H1 (cell line): ENCODE measurements around the gene ZNF654. TPM values are rescaled to one million over a fixed set of nuclear protein-coding genes. Genes with fewer than 3 reads are reported as not detected.

Experiments
- CTCF ChIA-PET: fragments of 300-600 bp; sonication (Branson Sonifier 250); formaldehyde crosslinking; loops from one replicate; lab custom pipeline; 2021; ENCODE audit not compliant: partially characterized antibody; lab: Charles Lee
- POLR2A ChIA-PET: fragments of 300-600 bp; sonication (Branson Sonifier 250); formaldehyde crosslinking; loops from one replicate; lab custom pipeline; 2021; ENCODE audit warnings: inconsistent platforms; ENCODE audit not compliant: partially characterized antibody; lab: Charles Lee
- DNase-seq, 2 experiments: peaks; one replicate each; pipeline versions ENCODE4 v3.0.0 to v3.0.0-alpha.2; 2010 to 2022; ENCODE audit warnings: low spot score in 2 of 2, low read depth in 1 of 2, mixed read lengths in 1 of 2
- FAIRE-seq: peaks from 2 replicates; lab custom pipeline; 2011; peaks lifted over from hg19 to GRCh38; lab: Jason Lieb, UNC
- H2AFZ ChIP-seq: 2 replicates; pipeline ENCODE4 v1.8.1; 2012; ENCODE audit warnings: low read length, inconsistent platforms
- H2AK5ac ChIP-seq: 2 replicates; pipeline ENCODE4 v1.6.1; 2013; ENCODE audit warnings: low read depth, low read length
- H2BK120ac ChIP-seq: replicated peaks from 2 replicates; pipeline ENCODE3; 2013; ENCODE audit warnings: low read depth, low read length, inconsistent platforms
- H2BK12ac ChIP-seq: 2 replicates; pipeline ENCODE4 v1.6.1; 2013; ENCODE audit warnings: low read depth, low read length
- H2BK15ac ChIP-seq: 2 replicates; pipeline ENCODE4 v1.6.1; 2013; ENCODE audit warnings: low read length
- H2BK20ac ChIP-seq: 2 replicates; pipeline ENCODE4 v1.6.1; 2013; ENCODE audit warnings: low read length
- H2BK5ac ChIP-seq: 2 replicates; pipeline ENCODE4 v1.6.1; 2013; ENCODE audit warnings: low read depth, low read length
- H3K14ac ChIP-seq: 2 replicates; pipeline ENCODE4 v1.6.1; 2013; ENCODE audit warnings: inconsistent platforms; ENCODE audit not compliant: insufficient read length
- H3K18ac ChIP-seq: 2 replicates; pipeline ENCODE4 v1.6.1; 2013; ENCODE audit warnings: low read length; ENCODE audit errors: extremely low read depth
- H3K23ac ChIP-seq: 2 replicates; pipeline ENCODE4 v1.6.1; 2013; ENCODE audit warnings: inconsistent platforms; ENCODE audit not compliant: insufficient read length
- H3K23me2 ChIP-seq: 2 replicates; pipeline ENCODE4 v1.6.1; 2013; ENCODE audit warnings: low read depth, low read length
- H3K27ac ChIP-seq: 2 replicates; pipeline ENCODE4 v1.6.1; 2011; ENCODE audit warnings: low read depth, low read length, inconsistent platforms
- H3K27me3 ChIP-seq, 4 experiments: replicated peaks in 1 of 4; 1 replicate in 1 of 4; 2 replicates in 3 of 4; pipeline versions ENCODE4 v1.6.1 to v1.8.1; 2011 to 2013; ENCODE audit warnings: low read length in 3 of 4, mild to moderate bottlenecking in 3 of 4, inconsistent platforms in 2 of 4, mixed read lengths in 2 of 4, moderate library complexity in 1 of 4; ENCODE audit not compliant: control insufficient read depth in 3 of 4, insufficient read depth in 3 of 4; ENCODE audit errors: extremely low read depth in 1 of 4
- H3K36me3 ChIP-seq, 4 experiments: 2 replicates each; pipeline versions ENCODE4 v1.6.1 to v1.8.1; 2011 to 2013; ENCODE audit warnings: mild to moderate bottlenecking in 4 of 4, low read length in 3 of 4, moderate library complexity in 2 of 4, control low read depth in 1 of 4, inconsistent platforms in 1 of 4; ENCODE audit not compliant: insufficient read depth in 4 of 4, control insufficient read depth in 2 of 4
- H3K4ac ChIP-seq: replicated peaks from 2 replicates; pipeline ENCODE3; 2013; ENCODE audit warnings: low read length, low read depth, mixed read lengths, inconsistent platforms; ENCODE audit not compliant: insufficient read length
- H3K4me1 ChIP-seq, 4 experiments: replicated peaks in 1 of 4; 1 replicate in 1 of 4; 2 replicates in 3 of 4; pipeline versions ENCODE4 v1.6.1 to v1.8.1; 2011 to 2013; ENCODE audit warnings: low read length in 3 of 4, inconsistent platforms in 2 of 4, mixed read lengths in 1 of 4; ENCODE audit not compliant: insufficient read depth in 4 of 4, control insufficient read depth in 3 of 4
- H3K4me2 ChIP-seq, 2 experiments: 2 replicates each; pipeline versions ENCODE4 v1.6.1 to v1.8.1; 2011 to 2013; ENCODE audit warnings: low read depth in 2 of 2, low read length in 2 of 2, control low read depth in 1 of 2, inconsistent platforms in 1 of 2, mild to moderate bottlenecking in 1 of 2; ENCODE audit not compliant: insufficient read depth in 1 of 2
- H3K4me3 ChIP-seq, 4 experiments: fragments of 200-600, 300-600 bp in 1 of 4; sonication (generic), shearing (Covaris generic), sonication (Bioruptor Twin) in 1 of 4; 2 replicates each; pipeline versions ENCODE4 v1.5.1 to v1.8.1; 2011 to 2016; ENCODE audit warnings: low read length in 4 of 4, low read depth in 3 of 4, control low read depth in 2 of 4, inconsistent platforms in 2 of 4, mild to moderate bottlenecking in 2 of 4, mixed read lengths in 1 of 4, moderate library complexity in 1 of 4; ENCODE audit not compliant: insufficient read depth in 2 of 4; ENCODE audit errors: extremely low read depth in 1 of 4
- H3K56ac ChIP-seq: replicated peaks from 2 replicates; pipeline ENCODE3; 2013; ENCODE audit warnings: low read depth, mild to moderate bottlenecking, mixed read lengths, low read length, inconsistent platforms; ENCODE audit not compliant: insufficient read length
- H3K79me1 ChIP-seq: 2 replicates; pipeline ENCODE4 v1.6.1; 2013; ENCODE audit warnings: low read depth, low read length, control low read depth
- H3K79me2 ChIP-seq, 2 experiments: 2 replicates each; pipeline versions ENCODE4 v1.6.1 to v1.8.1; 2012 to 2013; ENCODE audit warnings: low read length in 2 of 2, mild to moderate bottlenecking in 2 of 2, inconsistent platforms in 1 of 2; ENCODE audit not compliant: insufficient read depth in 2 of 2, control insufficient read depth in 1 of 2
- H3K9ac ChIP-seq, 4 experiments: replicated peaks in 1 of 4; 1 replicate in 1 of 4; 2 replicates in 3 of 4; pipeline versions ENCODE4 v1.6.1 to v1.8.1; 2011 to 2013; ENCODE audit warnings: low read depth in 3 of 4, low read length in 3 of 4, control low read depth in 2 of 4, mild to moderate bottlenecking in 2 of 4, moderate library complexity in 2 of 4, inconsistent platforms in 1 of 4; ENCODE audit errors: extremely low read depth in 1 of 4
- H3K9me3 ChIP-seq, 2 experiments: 2 replicates each; pipeline versions ENCODE4 v1.6.1 to v1.8.1; 2012 to 2013; ENCODE audit warnings: mild to moderate bottlenecking in 2 of 2, moderate library complexity in 2 of 2, control low read depth in 1 of 2, inconsistent platforms in 1 of 2, low read depth in 1 of 2, low read length in 1 of 2, mixed read lengths in 1 of 2; ENCODE audit not compliant: insufficient read depth in 2 of 2
- H4K20me1 ChIP-seq, 2 experiments: replicated peaks in 1 of 2; 2 replicates each; pipeline versions ENCODE3 to v1.8.1; 2011 to 2013; ENCODE audit warnings: inconsistent platforms in 2 of 2, low read length in 2 of 2, mild to moderate bottlenecking in 1 of 2; ENCODE audit not compliant: insufficient read depth in 2 of 2, control insufficient read depth in 1 of 2
- H4K5ac ChIP-seq: 2 replicates; pipeline ENCODE4 v1.6.1; 2013; ENCODE audit warnings: low read length, low read depth, mixed read lengths, inconsistent platforms; ENCODE audit not compliant: insufficient read length
- H4K8ac ChIP-seq: 2 replicates; pipeline ENCODE4 v1.8.0; 2013; ENCODE audit warnings: mild to moderate bottlenecking, moderate library complexity, low read length, inconsistent platforms; ENCODE audit not compliant: insufficient read depth; ENCODE audit errors: extremely low read depth
- H4K91ac ChIP-seq: replicated peaks from 2 replicates; pipeline ENCODE3; 2013; ENCODE audit warnings: low read length, mixed read lengths, inconsistent platforms; ENCODE audit not compliant: insufficient read length
- SP1 ChIP-seq: IDR thresholded peaks from 2 replicates; pipeline ENCODE4 v1.6.1; 2011; ENCODE audit warnings: low read depth, low read length
- WGBS, 2 experiments: shearing (Covaris generic) in 1 of 2; methylation state at CpG; one replicate each; pipeline versions ENCODE4 v1.1.6 to v1.1.7; 2013 to 2015; ENCODE audit warnings: low lambda C conversion rate in 2 of 2, mixed read lengths in 2 of 2, inconsistent platforms in 1 of 2, low coverage in 1 of 2, missing lambda C conversion rate in 1 of 2; ENCODE audit not compliant: insufficient replicate concordance in 2 of 2, insufficient coverage in 1 of 2, insufficient read length in 1 of 2; ENCODE audit errors: extremely low coverage in 1 of 2, missing lambda C conversion rate in 1 of 2; 5-methylcytosine and 5-hydroxymethylcytosine counted together
- polyA plus RNA-seq, 7 experiments: library from polyadenylated mRNA; depleted of rRNA in 3 of 7; stranded (reverse) in 5 of 7; unstranded in 2 of 7; fragments of >200 nt in 5 of 7; fragments of 200-250 nt in 2 of 7; gene quantifications; 1 replicate in 5 of 7; 2 replicates in 1 of 7; 4 replicates in 1 of 7; pipeline versions ENCODE4 v1.2.1 to v1.2.3, GENCODE V29; 2011 to 2013; ENCODE audit warnings: missing spikeins in 2 of 7, mixed read lengths in 2 of 7
- total RNA-seq: library from RNA; stranded (reverse); fragmentation: NEBNext Ultra II Directional; extraction: Animal tissue kit (Norgen Biotek cat#: 25700); gene quantifications from 2 replicates; pipeline ENCODE4 v1.2.1, GENCODE V29; 2021

The ZNF654 gene
- total and polyA plus RNA-seq, 2 of the 8 experiments (the other 6 are each of a cell fraction or from before 2014, with no cell fraction given), result 0.47 to 5.3 TPM

DNA sequence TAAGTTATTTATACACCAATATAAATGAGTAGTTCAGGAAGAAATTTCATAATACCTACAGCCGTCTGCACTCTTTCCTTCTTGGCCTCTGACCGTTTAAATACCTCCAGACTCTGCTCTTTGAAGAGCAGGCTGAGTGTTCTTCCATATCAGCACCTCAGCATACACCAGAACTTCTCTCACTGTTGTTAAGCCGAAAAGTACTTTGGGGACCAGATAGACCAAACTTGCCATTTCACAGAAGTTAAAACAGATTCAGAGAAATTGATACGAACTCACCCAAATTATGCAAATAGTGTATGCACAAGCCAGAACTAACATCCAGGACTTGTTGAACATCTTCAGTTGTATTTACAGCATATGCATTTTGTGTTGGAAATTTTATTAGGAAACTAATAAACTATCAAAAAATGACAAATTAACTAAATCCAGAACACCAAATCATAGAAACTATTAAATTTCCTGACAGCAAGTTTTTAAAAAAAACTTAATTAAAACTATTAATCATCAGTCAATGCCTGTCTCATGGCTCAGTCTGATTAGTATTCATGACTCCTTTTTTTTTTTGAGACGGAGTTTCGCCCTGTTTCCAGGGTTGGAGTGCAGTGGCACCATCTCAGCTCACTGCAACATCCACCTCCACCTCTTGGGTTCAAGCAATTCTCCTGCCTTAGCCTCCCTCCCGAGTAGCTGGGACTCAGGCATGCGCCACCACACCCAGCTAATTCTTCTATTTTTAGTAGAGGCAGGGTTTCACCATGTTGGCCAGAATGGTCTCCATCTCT, 24.4 kb upstream of the ZNF654 start:
- Histone ChIP-seq H3K23ac (no peak overlapping the region), H3K9me3 (no peaks in the 10 kb centered on the region), H3K23me2 (no peaks in the 10 kb centered on the region), H3K79me1 (no peaks in the 10 kb centered on the region), H3K4ac (no peak overlapping the region), H2BK20ac (no peak overlapping the region), H3K4me2 (no peak overlapping the region), H2BK12ac (no peak overlapping the region), H2AK5ac (no peak overlapping the region), H4K91ac (no peak overlapping the region), H2AFZ (no peak overlapping the region), H3K79me2 (no peaks in the 10 kb centered on the region), H2BK15ac (no peak overlapping the region), H4K20me1 (no peaks in the 10 kb centered on the region), H3K9ac (no peak overlapping the region), H3K14ac (no peak overlapping the region), H2BK120ac (no peak overlapping the region), H3K4me3 (no peak overlapping the region), H4K5ac (no peak overlapping the region), H3K27ac (no peak overlapping the region), H3K18ac (no peak overlapping the region), H4K8ac (no peak overlapping the region), H3K27me3 (no peaks in the 10 kb centered on the region), H3K56ac (no peak overlapping the region), H3K4me1 (no peaks in the 10 kb centered on the region), H2BK5ac (no peak overlapping the region), H3K36me3 (no peaks in the 10 kb centered on the region)
- no peak for TF ChIP-seq SP1
- DNase-seq (no peak), FAIRE-seq (no peak)
- CTCF ChIA-PET, result interaction anchor here (0.8 kb wide), 2 partner anchors 10 to 33 kb away, joined by 3 read pairs; no protein-coding TSS in a partner anchor
- POLR2A ChIA-PET, result interaction anchor here (0.6 to 0.7 kb wide), 2 partner anchors 186 to 248 kb away, joined by 3 read pairs; no protein-coding TSS in a partner anchor
- WGBS, 2 experiments, result 85% methylated on average over 8 of the region's 8 CpGs; no CpG with 5 or more reads in 1 of the 2 experiments
